Osteocyte (in vitro differentiated cells): ENCODE measurements around the gene CHD5. TPM values are rescaled to one million over a fixed set of nuclear protein-coding genes. Genes with fewer than 3 reads are reported as not detected.

Source experiments
- DNase-seq: peaks from one replicate; pipeline ENCODE4 v3.0.0; 2021; ENCODE audit warnings: mixed read lengths; ENCODE audit not compliant: unreplicated experiment; ENCODE audit errors: extremely low spot score
- H3K27ac Mint-ChIP-seq: one replicate; pipeline ENCODE4 v1.8.0; 2021; ENCODE audit warnings: mild to moderate bottlenecking, mixed read lengths; ENCODE audit not compliant: unreplicated experiment
- H3K27me3 Mint-ChIP-seq: one replicate; pipeline ENCODE4 v1.8.0; 2021; ENCODE audit warnings: mixed read lengths; ENCODE audit not compliant: unreplicated experiment
- H3K36me3 Mint-ChIP-seq: one replicate; pipeline ENCODE4 v1.8.0; 2021; ENCODE audit warnings: mixed read lengths; ENCODE audit not compliant: unreplicated experiment
- H3K4me1 Mint-ChIP-seq: one replicate; pipeline ENCODE4 v1.8.0; 2021; ENCODE audit warnings: mixed read lengths; ENCODE audit not compliant: unreplicated experiment
- H3K4me3 Mint-ChIP-seq: one replicate; pipeline ENCODE4 v1.8.0; 2021; ENCODE audit warnings: mild to moderate bottlenecking, moderate library complexity, mixed read lengths; ENCODE audit not compliant: unreplicated experiment
- H3K9me3 Mint-ChIP-seq: one replicate; pipeline ENCODE4 v1.8.0; 2021; ENCODE audit warnings: mixed read lengths; ENCODE audit not compliant: unreplicated experiment
- CTCF ChIP-seq: fragments of 200-600 bp; sonication (generic); IDR thresholded peaks from 2 replicates; pipeline ENCODE4 v1.5.0; 2021; ENCODE audit warnings: antibody characterized with exemption, mild to moderate bottlenecking, moderate library complexity
- total RNA-seq: library from RNA; stranded (reverse); gene quantifications from 2 replicates; pipeline ENCODE4 v1.2.1, GENCODE V29; 2021

The CHD5 gene
- total RNA-seq, 1 donor from 2014 or later: 0.43 TPM

- peaks cover 23% of the 10 kb centered on the region for H3K27me3 Mint-ChIP-seq
- no peak for TF ChIP-seq CTCF
- H3K9me3 Mint-ChIP-seq: no peaks in the 10 kb centered on the region
- no peak overlapping the region for H3K27ac Mint-ChIP-seq
- peaks cover 2% of the 10 kb centered on the region for H3K4me1 Mint-ChIP-seq
- H3K4me3 Mint-ChIP-seq: no peak overlapping the region
- no peaks in the 10 kb centered on the region for H3K36me3 Mint-ChIP-seq
- no peak for DNase-seq
These were observed 31.5 kb downstream of the CHD5 start for GRCh38 chr1:6148497-6149241.

- H3K4me3 Mint-ChIP-seq: no peak overlapping the region
- TF ChIP-seq CTCF: no peak
- no peaks in the 10 kb centered on the region for H3K9me3 Mint-ChIP-seq
- no peak overlapping the region for H3K27ac Mint-ChIP-seq
- H3K27me3 Mint-ChIP-seq: peaks cover 20% of the 10 kb centered on the region
- peaks cover 2% of the 10 kb centered on the region for H3K4me1 Mint-ChIP-seq
- no peak for DNase-seq
- no peaks in the 10 kb centered on the region for H3K36me3 Mint-ChIP-seq
These were observed 34.2 kb downstream of the CHD5 start for GRCh38 chr1:6145864-6146410.

GRCh38 chr1:6145396-6145750 is 34.7 kb downstream of the CHD5 start:
- no peak overlapping the region for H3K4me3 Mint-ChIP-seq
- DNase-seq: no peak

GRCh38 chr1:6144647-6145395 is 35.3 kb downstream of the CHD5 start:
- no peak for DNase-seq
- Mint-ChIP-seq H3K9me3 (no peaks in the 10 kb centered on the region), H3K36me3 (no peaks in the 10 kb centered on the region), H3K27ac (no peak overlapping the region), H3K4me1 (peaks cover 2% of the 10 kb centered on the region), H3K4me3 (no peak overlapping the region), H3K27me3 (peaks cover 20% of the 10 kb centered on the region)
- TF ChIP-seq CTCF: no peak

More at GRCh38 chr1:6145396-6145750, 34.7 kb downstream of the CHD5 start:
- H3K36me3 Mint-ChIP-seq: no peaks in the 10 kb centered on the region
- TF ChIP-seq CTCF: no peak
- peaks cover 20% of the 10 kb centered on the region for H3K27me3 Mint-ChIP-seq
- H3K9me3 Mint-ChIP-seq: no peaks in the 10 kb centered on the region
- H3K27ac Mint-ChIP-seq: no peak overlapping the region
- H3K4me1 Mint-ChIP-seq: peaks cover 2% of the 10 kb centered on the region

GRCh38 chr1:6144175-6144574 is 35.9 kb downstream of the CHD5 start:
- no peak overlapping the region for H3K27ac Mint-ChIP-seq
- no peak overlapping the region for H3K4me3 Mint-ChIP-seq
- DNase-seq: no peak
- peaks cover 20% of the 10 kb centered on the region for H3K27me3 Mint-ChIP-seq
- no peak for TF ChIP-seq CTCF
- peaks cover 2% of the 10 kb centered on the region for H3K4me1 Mint-ChIP-seq
- no peaks in the 10 kb centered on the region for H3K36me3 Mint-ChIP-seq
- no peaks in the 10 kb centered on the region for H3K9me3 Mint-ChIP-seq
